CMK (cell line): ENCODE measurements around the gene OR5H14.

ENCODE experiments used
- DNase-seq: peaks from one replicate; pipeline ENCODE4 v3.0.0-alpha.2; 2010; ENCODE audit warnings: low read depth

The OR5H14 gene

DNA sequence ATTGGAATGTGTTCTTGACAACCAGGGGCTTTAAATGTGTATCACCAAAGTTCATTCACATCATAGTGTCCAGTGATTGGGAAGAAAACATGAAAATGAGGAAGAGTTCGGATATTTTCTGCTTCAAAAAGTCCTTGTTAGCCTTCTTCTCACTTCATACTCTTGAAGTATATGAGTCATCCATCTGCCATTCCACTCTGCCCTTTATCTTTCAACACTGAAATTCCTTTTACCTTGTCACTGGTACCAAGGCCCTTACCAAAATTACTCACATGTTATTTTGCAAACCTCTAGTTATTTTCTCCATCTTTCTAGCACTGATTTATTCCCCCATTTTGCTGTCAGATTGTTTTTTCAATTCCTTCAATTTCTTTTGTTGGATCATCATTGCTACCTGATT, 51.7 kb downstream of the OR5H14 start:
- no peak for DNase-seq
